Gastrocnemius medialis (tissue), 4 donors: ENCODE measurements around the gene PCNX3. TPM values are rescaled to one million over a fixed set of nuclear protein-coding genes. Genes with fewer than 3 reads are reported as not detected.
"Not testable (repeated sequence)": the region's sequence is repeated elsewhere in the genome, so short reads cannot be mapped to it uniquely, and the experiment has no call there.

Experiments used
- ATAC-seq, 2 donors: fragments of 150-250 bp; one replicate each; pipeline ENCODE4 v1.9.1; 2016
- DNase-seq, 2 donors: peaks; one replicate each; pipeline ENCODE4 v3.0.0-alpha.2; 2019
- H3K27ac ChIP-seq, 4 donors: fragments of 200-600 bp; sonication (generic); 1 replicate in 1 of 4; 2 replicates in 3 of 4; pipeline ENCODE4 v1.5.1; 2016 to 2018; ENCODE audit warnings: mild to moderate bottlenecking in 2 of 4, moderate library complexity in 1 of 4
- H3K27me3 ChIP-seq, 3 donors: fragments of 200-600 bp; sonication (generic) in 2 of 3; 1 replicate in 1 of 3; 2 replicates in 2 of 3; pipeline versions ENCODE4 v1.5.1 to v1.6.0; 2016 to 2019; ENCODE audit warnings: mild to moderate bottlenecking in 1 of 3, moderate library complexity in 1 of 3
- H3K36me3 ChIP-seq, 2 donors: fragments of 200-600 bp; sonication (generic) in 1 of 2; one replicate each; pipeline ENCODE4 v1.5.1; 2017 to 2018
- H3K4me1 ChIP-seq, 2 donors: fragments of 200-600 bp; sonication (generic) in 1 of 2; one replicate each; pipeline ENCODE4 v1.5.1; 2016 to 2017; ENCODE audit warnings: mild to moderate bottlenecking in 2 of 2
- H3K4me3 ChIP-seq, 4 donors: fragments of 200-600 bp; sonication (generic) in 3 of 4; 1 replicate in 1 of 4; 2 replicates in 3 of 4; pipeline ENCODE4 v1.5.1; 2016 to 2019; ENCODE audit warnings: mild to moderate bottlenecking in 2 of 4
- H3K9me3 ChIP-seq, 3 donors: fragments of 200-600 bp; sonication (generic) in 2 of 3; 1 replicate in 1 of 3; 2 replicates in 2 of 3; pipeline ENCODE4 v1.5.1; 2016 to 2019
- CTCF ChIP-seq, 5 experiments: fragments of 450-650 bp in 3 of 5; fragments of 200-600 bp in 2 of 5; sonication (generic) in 2 of 5; IDR thresholded peaks in 4 of 5; conservative IDR thresholded peaks in 1 of 5; 1 replicate in 4 of 5; 2 replicates in 1 of 5; pipeline ENCODE4 v1.5.1; 2016 to 2019; ENCODE audit warnings: antibody characterized with exemption in 5 of 5, mild to moderate bottlenecking in 3 of 5, moderate library complexity in 3 of 5
- POLR2A ChIP-seq, 2 donors: fragments of 450-650 bp; IDR thresholded peaks; one replicate each; pipeline ENCODE4 v1.6.1; 2017; ENCODE audit warnings: antibody characterized with exemption in 2 of 2, mild to moderate bottlenecking in 2 of 2, moderate library complexity in 2 of 2
- in situ Hi-C, 4 donors: fragments of 200-750 bp; cut with MboI; loops; one replicate each; pipeline versions ENCODE4 v1.15.0 to v1.8.0; 2017; ENCODE audit warnings: low sequenced_read_pairs in 4 of 4
- intact Hi-C: fragments of 100-400 bp; cut with DNase I; formaldehyde crosslinking; loops from one replicate; pipeline ENCODE4 v1.15.1; 2023; ENCODE audit warnings: low total_unique reads
- total RNA-seq, 4 donors: library from RNA; depleted of rRNA; stranded (reverse); fragments of >200 nt; gene quantifications; one replicate each; pipeline versions ENCODE4 v1.1.0 to v1.2.3, GENCODE V29; 2016

The PCNX3 gene
- total RNA-seq, 4 donors from 2014 or later = 7.6 to 15.6 (median 13.1) TPM

- no peaks in the 10 kb centered on the region for H3K9me3 ChIP-seq
- H3K4me3 ChIP-seq = no peak overlapping the region
- H3K27me3 ChIP-seq = no peaks in the 10 kb centered on the region
- peaks cover 0 to 67% of the 10 kb centered on the region in 2 donors for H3K36me3 ChIP-seq
- TF ChIP-seq POLR2A (IDR thresholded peaks at IDR 0.05) (no peak), CTCF (IDR thresholded peaks at IDR 0.05 in 4 of 5, conservative IDR thresholded peaks at IDR 0.05 in 1 of 5) (no peak)
- DNase-seq = no peak
- in situ Hi-C loops (no loop called here), intact Hi-C loops (loop anchor here (5.0 kb wide), 2 partner anchors 342 to 1297 kb away; partner anchors contain the start of genes BANF1, EIF1AD and PC)
- peaks cover 22 to 26% of the 10 kb centered on the region in 2 donors for H3K4me1 ChIP-seq
- H3K27ac ChIP-seq = peak overlapping the region in 1 of 4 donors; percentile 16
- ATAC-seq = no peak
Measured at GRCh38 chr11:65660038-65660437, 44.5 kb downstream of the PCNX3 start.

- Histone ChIP-seq H3K36me3 (peaks cover 0 to 59% of the 10 kb centered on the region in 2 donors), H3K27ac (peak overlapping the region in 2 of 4 donors; percentile 91 to 99), H3K4me1 (peaks cover 22 to 26% of the 10 kb centered on the region in 2 donors)
- ATAC-seq, DNase-seq, H3K4me3 ChIP-seq, in situ Hi-C loops, H3K9me3 ChIP-seq, H3K27me3 ChIP-seq: not testable (repeated sequence)
- intact Hi-C loops = loop anchor here (5.0 kb wide), 2 partner anchors 341 to 1296 kb away; partner anchors contain the start of genes BANF1, EIF1AD and PC
Measured at GRCh38 chr11:65660908-65661307, 45.3 kb downstream of the PCNX3 start.

GRCh38 chr11:65661599-65662246, 46.1 kb downstream of the PCNX3 start:
- Histone ChIP-seq H3K4me3 (peak overlapping the region; percentile 65 to 91 (median 78)), H3K27me3 (no peaks in the 10 kb centered on the region), H3K27ac (peak overlapping the region; percentile 91 to 99 (median 96)), H3K36me3 (peaks cover 0 to 50% of the 10 kb centered on the region in 2 donors), H3K4me1 (peaks cover 22 to 26% of the 10 kb centered on the region in 2 donors), H3K9me3 (no peaks in the 10 kb centered on the region)
- no peak for ATAC-seq
- in situ Hi-C loops = no loop called here
- intact Hi-C loops = loop anchor here (1.0 to 5.0 kb wide), 4 partner anchors 8 to 1296 kb away; partner anchors contain the start of genes BANF1, C11orf68, DRAP1 and EIF1AD
- no peak for DNase-seq
- TF ChIP-seq POLR2A (IDR thresholded peaks at IDR 0.05) (no peak), CTCF (IDR thresholded peaks at IDR 0.05 in 4 of 5, conservative IDR thresholded peaks at IDR 0.05 in 1 of 5) (no peak)

DNA sequence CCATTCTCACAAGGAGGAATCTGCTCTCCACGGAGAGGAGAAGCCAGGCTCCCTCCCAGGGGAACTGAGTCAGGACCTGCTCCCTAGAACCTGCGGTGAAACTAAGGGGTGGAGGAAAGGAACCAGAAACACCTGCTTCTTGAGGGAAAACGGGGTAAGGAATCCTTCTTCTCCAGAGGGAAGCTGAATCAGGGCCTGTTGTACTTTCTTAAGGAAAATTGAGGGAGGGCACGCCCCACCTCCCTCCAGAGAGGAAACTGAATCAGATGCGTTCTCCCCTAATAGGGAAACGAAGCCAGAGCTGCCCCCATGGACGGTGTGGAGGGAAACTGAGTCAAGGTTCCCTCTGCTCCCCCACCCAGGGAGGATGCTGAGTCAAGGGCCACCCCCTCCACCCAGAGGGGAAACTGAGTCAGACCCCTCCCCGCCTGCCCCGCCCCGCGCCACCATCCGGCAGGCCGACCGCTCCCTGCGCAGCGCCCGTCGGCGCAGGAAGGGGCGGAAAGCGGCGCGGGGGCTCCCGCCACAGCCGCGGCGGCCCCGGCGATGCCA, 46.7 kb downstream of the PCNX3 start:
- intact Hi-C loops = loop anchor here (1.0 to 5.0 kb wide), 4 partner anchors 9 to 1295 kb away; partner anchors contain the start of genes BANF1, C11orf68, DRAP1 and EIF1AD
- in situ Hi-C loops = no loop called here

More for the DNA sequence above, 46.7 kb downstream of the PCNX3 start:
- Histone ChIP-seq H3K36me3 (peaks cover 0 to 44% of the 10 kb centered on the region in 2 donors), H3K9me3 (no peaks in the 10 kb centered on the region), H3K4me3 (peak overlapping the region; percentile 65 to 91 (median 78)), H3K27me3 (no peaks in the 10 kb centered on the region), H3K27ac (peak overlapping the region; percentile 91 to 99 (median 96)), H3K4me1 (peaks cover 22 to 26% of the 10 kb centered on the region in 2 donors)
- TF ChIP-seq POLR2A (IDR thresholded peaks at IDR 0.05) = no peak
- no peak for TF ChIP-seq CTCF (IDR thresholded peaks at IDR 0.05 in 4 of 5, conservative IDR thresholded peaks at IDR 0.05 in 1 of 5)
- ATAC-seq (peak; percentile 14 to 24), DNase-seq (no peak)
